ENCODE measurements around the gene CARMIL3. TPM values are rescaled to one million over a fixed set of nuclear protein-coding genes. Genes with fewer than 3 reads are reported as not detected.

The CARMIL3 gene
- total RNA-seq, 1 donor from 2014 or later, result 0.77 TPM

- H3K27me3 Mint-ChIP-seq (ENCODE audit: insufficient read depth, low read depth), result peaks cover 6% of the 10 kb centered on the region
- H3K4me3 ChIP-seq, result no peak overlapping the region
- no peaks in the 10 kb centered on the region for H4K20me1 ChIP-seq (ENCODE audit: low read depth)
- no peak overlapping the region for H3K4me2 ChIP-seq
- no peaks in the 10 kb centered on the region for H3K27me3 ChIP-seq
- no peak for TF ChIP-seq EZH2phosphoT487 (IDR thresholded peaks at IDR 0.05)
- no peak for TF ChIP-seq EZH2 (IDR thresholded peaks at IDR 0.05)
- TF ChIP-seq CTCF (IDR thresholded peaks at IDR 0.05), result no peak
- H3K4me3 Mint-ChIP-seq, result no peak overlapping the region
- no peak overlapping the region for H3K27ac Mint-ChIP-seq
- H3F3A ChIP-seq (ENCODE audit: low read depth), result no peaks in the 10 kb centered on the region
- no peaks in the 10 kb centered on the region for H3K36me3 ChIP-seq
- H3K36me3 Mint-ChIP-seq, result no peaks in the 10 kb centered on the region
- no peak for DNase-seq (ENCODE audit: low spot score)
- peaks cover 3% of the 10 kb centered on the region for H3K4me1 ChIP-seq
- H3K9me3 ChIP-seq (ENCODE audit: low read depth), result no peaks in the 10 kb centered on the region
- no peak overlapping the region for H3K27ac ChIP-seq
- H3K9me3 Mint-ChIP-seq, result no peaks in the 10 kb centered on the region
- peaks cover 6% of the 10 kb centered on the region for H3K4me1 Mint-ChIP-seq
- no peak overlapping the region for H2AFZ ChIP-seq (replicated peaks)
- H3K9ac ChIP-seq, result no peak overlapping the region
- H3K79me2 ChIP-seq (ENCODE audit: low read depth), result no peaks in the 10 kb centered on the region
Observed at GRCh38 chr14:24063263-24063836, 11.5 kb downstream of the CARMIL3 start.

GRCh38 chr14:24064091-24064795 lies 12.4 kb downstream of the CARMIL3 start:
- H3K36me3 ChIP-seq, result no peaks in the 10 kb centered on the region
- Mint-ChIP-seq H3K27ac (no peak overlapping the region), H3K9me3 (no peaks in the 10 kb centered on the region)

GRCh38 chr14:24064856-24065255 lies 13.0 kb downstream of the CARMIL3 start:
- no peak overlapping the region for H3K4me3 ChIP-seq
- H3K9ac ChIP-seq, result no peak overlapping the region
- no peaks in the 10 kb centered on the region for H3F3A ChIP-seq (ENCODE audit: low read depth)
- Mint-ChIP-seq H3K4me1 (peaks cover 5% of the 10 kb centered on the region), H3K27me3 (ENCODE audit: insufficient read depth, low read depth) (peaks cover 6% of the 10 kb centered on the region), H3K36me3 (no peaks in the 10 kb centered on the region), H3K4me3 (no peak overlapping the region), H3K27ac (no peak overlapping the region), H3K9me3 (no peaks in the 10 kb centered on the region)
- no peak overlapping the region for H3K4me2 ChIP-seq
- no peak overlapping the region for H3K27ac ChIP-seq
- H3K4me1 ChIP-seq, result no peaks in the 10 kb centered on the region
- no peaks in the 10 kb centered on the region for H3K9me3 ChIP-seq (ENCODE audit: low read depth)
- H2AFZ ChIP-seq (replicated peaks), result no peak overlapping the region
- H3K27me3 ChIP-seq, result no peaks in the 10 kb centered on the region
- no peak for DNase-seq (ENCODE audit: low spot score)
- no peak for TF ChIP-seq EZH2 (IDR thresholded peaks at IDR 0.05)
- no peak for TF ChIP-seq CTCF (IDR thresholded peaks at IDR 0.05)
- no peak for TF ChIP-seq EZH2phosphoT487 (IDR thresholded peaks at IDR 0.05)
- no peaks in the 10 kb centered on the region for H4K20me1 ChIP-seq (ENCODE audit: low read depth)
- H3K79me2 ChIP-seq (ENCODE audit: low read depth), result no peaks in the 10 kb centered on the region
- no peaks in the 10 kb centered on the region for H3K36me3 ChIP-seq

More at GRCh38 chr14:24064091-24064795, 12.4 kb downstream of the CARMIL3 start:
- H3K79me2 ChIP-seq (ENCODE audit: low read depth), result no peaks in the 10 kb centered on the region
- H3K9me3 ChIP-seq (ENCODE audit: low read depth), result no peaks in the 10 kb centered on the region
- H3K4me3 Mint-ChIP-seq, result no peak overlapping the region
- no peaks in the 10 kb centered on the region for H3F3A ChIP-seq (ENCODE audit: low read depth)
- no peak overlapping the region for H3K27ac ChIP-seq
- no peaks in the 10 kb centered on the region for H4K20me1 ChIP-seq (ENCODE audit: low read depth)
- no peaks in the 10 kb centered on the region for H3K4me1 ChIP-seq
- H3K4me1 Mint-ChIP-seq, result peaks cover 3% of the 10 kb centered on the region
- H2AFZ ChIP-seq (replicated peaks), result no peak overlapping the region
- H3K27me3 Mint-ChIP-seq (ENCODE audit: insufficient read depth, low read depth), result peaks cover 6% of the 10 kb centered on the region
- no peak for DNase-seq (ENCODE audit: low spot score)
- no peak overlapping the region for H3K9ac ChIP-seq
- H3K27me3 ChIP-seq, result no peaks in the 10 kb centered on the region
- H3K4me3 ChIP-seq, result no peak overlapping the region
- H3K4me2 ChIP-seq, result no peak overlapping the region
- TF ChIP-seq EZH2phosphoT487 (IDR thresholded peaks at IDR 0.05), result no peak
- TF ChIP-seq EZH2 (IDR thresholded peaks at IDR 0.05), result no peak
- TF ChIP-seq CTCF (IDR thresholded peaks at IDR 0.05), result no peak
- no peaks in the 10 kb centered on the region for H3K36me3 Mint-ChIP-seq

Measured in neural progenitor cell (in vitro differentiated cells).